HG03521 (cell line): ENCODE data around the gene LMTK2.
"Not testable (repeated sequence)": the region's sequence is repeated elsewhere in the genome, so short reads cannot be mapped to it uniquely, and the experiment has no call there.

ENCODE experiments used
- ATAC-seq: cut with Tn5 transposase; IDR thresholded peaks from one replicate; pipeline ENCODE4 v1.9.1; 2021; ENCODE audit warnings: mild to moderate bottlenecking, moderate library complexity; ENCODE audit not compliant: unreplicated experiment

The LMTK2 gene

GRCh38 chr7:98215561-98216495 lies 109.2 kb downstream of the LMTK2 start:
- no peak for ATAC-seq

GRCh38 chr7:98216941-98217622 lies 110.4 kb downstream of the LMTK2 start:
- no peak for ATAC-seq

GRCh38 chr7:98217623-98218582 lies 111.2 kb downstream of the LMTK2 start:
- no peak for ATAC-seq

- not testable (repeated sequence) for ATAC-seq
Observed at GRCh38 chr7:98219382-98219781, 112.7 kb downstream of the LMTK2 start.

- ATAC-seq: no peak
Observed at GRCh38 chr7:98221611-98222532, 115.2 kb downstream of the LMTK2 start.

GRCh38 chr7:98222533-98223195 lies 116.0 kb downstream of the LMTK2 start:
- no peak for ATAC-seq

GRCh38 chr7:98223351-98223897 lies 116.8 kb downstream of the LMTK2 start:
- ATAC-seq: no peak

- ATAC-seq: no peak
Observed at GRCh38 chr7:98223898-98224700, 117.4 kb downstream of the LMTK2 start.

GRCh38 chr7:98224701-98225181 lies 118.1 kb downstream of the LMTK2 start:
- no peak for ATAC-seq

GRCh38 chr7:98225913-98226614 lies 119.4 kb downstream of the LMTK2 start:
- ATAC-seq: no peak

GRCh38 chr7:98227939-98228338 lies 121.3 kb downstream of the LMTK2 start:
- no peak for ATAC-seq

GRCh38 chr7:98228801-98229200 lies 122.1 kb downstream of the LMTK2 start:
- ATAC-seq: no peak

- no peak for ATAC-seq
Observed at GRCh38 chr7:98229441-98229840, 122.8 kb downstream of the LMTK2 start.

GRCh38 chr7:98229991-98230745 lies 123.5 kb downstream of the LMTK2 start:
- ATAC-seq: no peak

GRCh38 chr7:98230746-98231471 lies 124.2 kb downstream of the LMTK2 start:
- no peak for ATAC-seq
